Effector CD8-positive, alpha-beta T cell (primary cell): Measurements from ENCODE around the gene PNKD.
"Not testable (repeated sequence)": the region's sequence is repeated elsewhere in the genome, so short reads cannot be mapped to it uniquely, and the experiment has no call there.

Source experiments
- DNase-seq: peaks from one replicate; lab custom pipeline; 2025; lab: John Stamatoyannopoulos, UW

PNKD gene

GRCh38 chr2:218291318-218292047, 21.2 kb downstream of the PNKD start:
- DNase-seq: no peak

- peak; percentile 68 for DNase-seq
These were observed 22.0 kb downstream of the PNKD start, which contains the start of gene TMBIM1 for GRCh38 chr2:218292048-218293014. TMBIM1 (minus strand) TSS chr2:218292503; CDS start chr2:218282141, 10,362 bp downstream.

GRCh38 chr2:218293715-218294429, 23.6 kb downstream of the PNKD start:
- no peak for DNase-seq

GRCh38 chr2:218294430-218295022, 24.2 kb downstream of the PNKD start:
- no peak for DNase-seq

GRCh38 chr2:218295029-218295428, 24.7 kb downstream of the PNKD start:
- DNase-seq: no peak

- DNase-seq: no peak
These were observed 25.9 kb downstream of the PNKD start for GRCh38 chr2:218296200-218296599.

GRCh38 chr2:218296847-218297246, 26.5 kb downstream of the PNKD start:
- no peak for DNase-seq

- no peak for DNase-seq
These were observed 28.1 kb downstream of the PNKD start for GRCh38 chr2:218298314-218298875.

- DNase-seq: no peak
These were observed 29.8 kb downstream of the PNKD start for GRCh38 chr2:218300141-218300540.

- peak; percentile 80 for DNase-seq
These were observed 31.0 kb downstream of the PNKD start for GRCh38 chr2:218301176-218301819.

- no peak for DNase-seq
These were observed 35.1 kb downstream of the PNKD start for GRCh38 chr2:218305383-218305782.

- no peak for DNase-seq
These were observed 36.0 kb downstream of the PNKD start for GRCh38 chr2:218306184-218306920.

GRCh38 chr2:218307415-218308090, 37.2 kb downstream of the PNKD start:
- DNase-seq: no peak

GRCh38 chr2:218310853-218311540, 40.7 kb downstream of the PNKD start:
- DNase-seq: no peak

- DNase-seq: not testable (repeated sequence)
These were observed 41.4 kb downstream of the PNKD start for GRCh38 chr2:218311541-218312266.

- no peak for DNase-seq
These were observed 42.0 kb downstream of the PNKD start for GRCh38 chr2:218312267-218312756.

- no peak for DNase-seq
These were observed 43.0 kb downstream of the PNKD start for GRCh38 chr2:218313356-218313755.

- DNase-seq: not testable (repeated sequence)
These were observed 44.4 kb downstream of the PNKD start for GRCh38 chr2:218314764-218315163.
